HepG2 (cell line): ENCODE results near the gene STAP2. TPM values are rescaled to one million over a fixed set of nuclear protein-coding genes. Genes with fewer than 3 reads are reported as not detected.

Source experiments
- ATAC-seq: fragments of 200-7000 bp; cut with Tn5 transposase; 3 replicates; pipeline ENCODE4 v1.9.1; 2020; ENCODE audit warnings: mild to moderate bottlenecking, moderate library complexity
- BruUV-seq: library from RNA; stranded (reverse); fragments of 400-500 nt; replicated peaks from 2 replicates; lab custom pipeline; 2021; lab: Mats Ljungman, UMichigan
- CTCF ChIA-PET: fragments of 300-600 bp; formaldehyde crosslinking; extraction: SDS; loops from one replicate; lab custom pipeline; 2021; ENCODE audit warnings: low total read pairs, inconsistent platforms, low intra/inter-chr PET ratio; lab: Yijun Ruan, JAX
- POLR2A ChIA-PET: fragments of 350-600 bp; sonication (Branson Sonifier 250); formaldehyde crosslinking; loops from one replicate; lab custom pipeline; 2020; ENCODE audit warnings: antibody characterized with exemption, inconsistent platforms; lab: Yijun Ruan, JAX
- DNase-seq: peaks from one replicate; pipeline ENCODE4 v3.0.0-alpha.2; 2015; ENCODE audit warnings: low spot score
- FAIRE-seq: peaks from 3 replicates; lab custom pipeline; 2011; peaks lifted over from hg19 to GRCh38; lab: Jason Lieb, UNC
- H2AFZ ChIP-seq: one replicate; pipeline ENCODE4 v1.6.1; 2011; ENCODE audit warnings: low read length, inconsistent platforms
- H3K27ac ChIP-seq: fragments of 300-600 bp; 3 replicates; pipeline ENCODE4 v1.8.0; 2011; ENCODE audit warnings: mixed run types, mild to moderate bottlenecking, mixed read lengths, low read length, inconsistent platforms; ENCODE audit not compliant: insufficient read depth; ENCODE audit errors: extremely low read length
- H3K27me3 ChIP-seq, 2 experiments: fragments of 200-600 bp in 1 of 2; 2 replicates in 1 of 2; 3 replicates in 1 of 2; pipeline versions ENCODE4 v1.6.0 to v1.8.0; 2011; ENCODE audit warnings: low read length in 2 of 2, mild to moderate bottlenecking in 2 of 2, moderate library complexity in 2 of 2, inconsistent platforms in 1 of 2; ENCODE audit not compliant: insufficient read depth in 2 of 2, control insufficient read depth in 1 of 2
- H3K36me3 ChIP-seq, 2 experiments: fragments of 200-600 bp in 1 of 2; replicated peaks in 1 of 2; 2 replicates in 1 of 2; 3 replicates in 1 of 2; pipeline versions ENCODE4 v1.5.1 to v1.8.0; 2011; ENCODE audit warnings: low read length in 2 of 2, inconsistent platforms in 1 of 2; ENCODE audit not compliant: insufficient read depth in 2 of 2, control insufficient read depth in 1 of 2
- H3K4me1 ChIP-seq: 2 replicates; pipeline ENCODE4 v1.5.1; 2012; ENCODE audit warnings: low read length, inconsistent platforms; ENCODE audit not compliant: insufficient read depth
- H3K4me2 ChIP-seq: 2 replicates; pipeline ENCODE4 v1.6.0; 2011; ENCODE audit warnings: low read depth, low read length, inconsistent platforms
- H3K4me3 ChIP-seq, 3 experiments: fragments of 200-600 bp in 1 of 3; sonication (generic), shearing (Covaris generic) in 1 of 3; replicated peaks in 1 of 3; 2 replicates each; pipeline ENCODE4 v1.5.1; 2011 to 2016; ENCODE audit warnings: low read length in 3 of 3, inconsistent platforms in 2 of 3, low read depth in 2 of 3, mild to moderate bottlenecking in 2 of 3, control low read depth in 1 of 3, mixed read lengths in 1 of 3; ENCODE audit not compliant: insufficient read depth in 1 of 3
- H3K79me2 ChIP-seq: one replicate; pipeline ENCODE4 v1.6.1; 2011; ENCODE audit warnings: low read length, inconsistent platforms; ENCODE audit not compliant: insufficient read depth
- H3K9ac ChIP-seq: 2 replicates; pipeline ENCODE4 v1.6.0; 2011; ENCODE audit warnings: mild to moderate bottlenecking, low read depth, low read length, inconsistent platforms; ENCODE audit not compliant: insufficient read depth
- H3K9me3 ChIP-seq: 2 replicates; pipeline ENCODE4 v1.5.1; 2012; ENCODE audit warnings: mild to moderate bottlenecking, low read length
- H4K20me1 ChIP-seq: 2 replicates; pipeline ENCODE4 v1.6.0; 2011; ENCODE audit warnings: inconsistent platforms, mild to moderate bottlenecking, low read length, moderate library complexity; ENCODE audit not compliant: insufficient read depth
- ELF3 ChIP-seq: IDR thresholded peaks from 2 replicates; pipeline ENCODE4 v1.6.1; 2016; ENCODE audit warnings: missing genetic modification reagents, missing compliant biosample characterization
- FOXA1 ChIP-seq, 2 experiments: fragments of 450-650 bp in 1 of 2; sonication (generic) in 1 of 2; formaldehyde crosslinking in 1 of 2; IDR thresholded peaks; 2 replicates each; pipeline versions ENCODE4 v1.4.0 to v1.6.1; 2016 to 2020; ENCODE audit warnings: missing genetic modification reagents in 1 of 2
- GATAD1 ChIP-seq: IDR thresholded peaks from 2 replicates; pipeline ENCODE4 v1.6.1; 2016; ENCODE audit warnings: missing genetic modification reagents, missing compliant biosample characterization
- JUND ChIP-seq: sonication (generic); formaldehyde crosslinking; IDR thresholded peaks from 2 replicates; pipeline ENCODE4 v1.8.0; 2022; ENCODE audit warnings: mild to moderate bottlenecking, missing genetic modification reagents
- NCOA5 ChIP-seq: sonication (generic); formaldehyde crosslinking; IDR thresholded peaks from 2 replicates; pipeline ENCODE4 v1.4.0; 2020; ENCODE audit warnings: missing genetic modification reagents
- NFKBIZ ChIP-seq: IDR thresholded peaks from 2 replicates; pipeline ENCODE4 v1.6.1; 2018; ENCODE audit warnings: missing genetic modification reagents, missing compliant biosample characterization
- RFXAP ChIP-seq: sonication (generic); formaldehyde crosslinking; IDR thresholded peaks from 2 replicates; pipeline ENCODE4 v1.4.0; 2020; ENCODE audit warnings: missing genetic modification reagents, borderline replicate concordance
- SP140L ChIP-seq: sonication (generic); formaldehyde crosslinking; IDR thresholded peaks from 2 replicates; pipeline ENCODE4 v1.4.0; 2020; ENCODE audit warnings: missing genetic modification reagents, borderline replicate concordance
- ZBTB3 ChIP-seq: sonication (generic); formaldehyde crosslinking; IDR thresholded peaks from 2 replicates; pipeline ENCODE4 v1.4.0; 2020; ENCODE audit warnings: low read depth, mild to moderate bottlenecking, moderate library complexity, missing genetic modification reagents, borderline replicate concordance
- ZBTB46 ChIP-seq: sonication (generic); formaldehyde crosslinking; IDR thresholded peaks from 2 replicates; pipeline ENCODE4 v1.4.0; 2020; ENCODE audit warnings: mild to moderate bottlenecking, missing genetic modification reagents, borderline replicate concordance
- ZC3H13 ChIP-seq: sonication (generic); formaldehyde crosslinking; IDR thresholded peaks from 2 replicates; pipeline ENCODE4 v1.8.1; 2023; ENCODE audit warnings: mild to moderate bottlenecking, missing genetic modification reagents, moderate library complexity
- ZFP41 ChIP-seq: sonication (generic); formaldehyde crosslinking; IDR thresholded peaks from 2 replicates; pipeline ENCODE4 v1.4.0; 2020; ENCODE audit warnings: mild to moderate bottlenecking, missing genetic modification reagents, borderline replicate concordance
- ZNF20 ChIP-seq: sonication (generic); formaldehyde crosslinking; IDR thresholded peaks from 2 replicates; pipeline ENCODE4 v1.4.0; 2020; ENCODE audit warnings: mild to moderate bottlenecking, moderate library complexity, missing genetic modification reagents
- ZNF343 ChIP-seq: sonication (generic); formaldehyde crosslinking; IDR thresholded peaks from 2 replicates; pipeline ENCODE4 v1.4.0; 2020; ENCODE audit warnings: mild to moderate bottlenecking, missing genetic modification reagents
- ZNF550 ChIP-seq: sonication (generic); formaldehyde crosslinking; IDR thresholded peaks from 2 replicates; pipeline ENCODE4 v1.4.0; 2020; ENCODE audit warnings: mild to moderate bottlenecking, missing genetic modification reagents, borderline replicate concordance
- ZZZ3 ChIP-seq: sonication (generic); formaldehyde crosslinking; IDR thresholded peaks from 2 replicates; pipeline ENCODE4 v1.4.0; 2020; ENCODE audit warnings: missing genetic modification reagents, mild to moderate bottlenecking, borderline replicate concordance
- WGBS: methylation state at CpG from one replicate; pipeline ENCODE4 v1.1.6; 2017; ENCODE audit warnings: low lambda C conversion rate; 5-methylcytosine and 5-hydroxymethylcytosine counted together
- in situ Hi-C: cut with HindIII; loops from 2 replicates; pipeline ENCODE4 v1.10.0; 2017; ENCODE audit warnings: low pct_unique_long_range_greater_than_20kb; ENCODE audit not compliant: extremely low pct_ligation_motif_present
- intact Hi-C: fragments of 100-400 bp; cut with micrococcal nuclease; formaldehyde crosslinking; loops from one replicate; pipeline ENCODE4 v1.10.0; 2022; ENCODE audit not compliant: unreplicated experiment
- polyA plus RNA-seq, 8 experiments: library from polyadenylated mRNA; depleted of rRNA in 3 of 8; stranded (reverse) in 7 of 8; unstranded in 1 of 8; fragments of >200 nt; fragmentation: Illumina TruSeq in 4 of 8; extraction: Trizol in 4 of 8; gene quantifications; 2 replicates each; pipeline versions ENCODE4 v1.2.1 to v1.2.3, GENCODE V29; 2011 to 2016; ENCODE audit warnings: low read depth in 4 of 8, missing spikeins in 1 of 8, mixed read lengths in 1 of 8; ENCODE audit not compliant: insufficient read depth in 1 of 8
- total RNA-seq, 5 experiments: library from RNA; depleted of rRNA; stranded (reverse); fragments of >200 nt; fragmentation: Illumina TruSeq; extraction: Trizol; gene quantifications; 2 replicates each; pipeline ENCODE4 v1.2.3, GENCODE V29; 2016; ENCODE audit warnings: low read depth in 1 of 5

The STAP2 gene
- total and polyA plus RNA-seq, 2 of the 13 experiments (the other 11 are each of a cell fraction or from before 2014, with no cell fraction given), result 39.0 to 43.7 TPM

- Histone ChIP-seq H3K4me1 (0 out of 2 replicates have a peak, but pooled peaks cover 7% of the 10 kb centered on the region), H3K4me3 (peak within 1 kb of the TSS; percentile 12 to 48 (median 27); a peak in 4 of 6 replicates), H3K79me2 (no peaks in the 10 kb centered on the region), H3K9me3 (no peaks in the 10 kb centered on the region), H3K27ac (no peak within 1 kb of the TSS), H2AFZ (no peak within 1 kb of the TSS), H4K20me1 (no peaks in the 10 kb centered on the region), H3K27me3 (peaks cover 0 to 46% of the 10 kb centered on the region in 2 experiments), H3K36me3 (no peaks in the 10 kb centered on the region), H3K4me2 (peak within 1 kb of the TSS; percentile 53), H3K9ac (no peak within 1 kb of the TSS)
- ChIA-PET POLR2A (interaction anchor here (0.6 to 2.1 kb wide), 3 partner anchors 57 to 74 kb away, joined by 3 to 7 read pairs (median 5); partner anchors contain the start of gene MPND), CTCF (no interaction called here)
- in situ Hi-C loops (no loop called here), intact Hi-C loops (no loop called here)
- 2% methylated on average over 34 of the region's 44 CpGs for WGBS
- ATAC-seq (peak; percentile 45), FAIRE-seq (no peak), DNase-seq (no peak)
- no peak for TF ChIP-seq ZNF20
- TF ChIP-seq SP140L (CRISPR knock-in tag), result no peak
- no peak for TF ChIP-seq ZZZ3 (CRISPR knock-in tag)
- no peak for TF ChIP-seq ZFP41 (CRISPR knock-in tag)
- BruUV-seq, result no TSS peak
Observed at GRCh38 chr19:4278419-4279266, 60.0 kb downstream of the STAP2 start, which contains the start of gene SHD. TSS of gene SHD (plus strand) at chr19:4279266. CDS start at chr19:4280064, 798 bp downstream.

GRCh38 chr19:4278010-4278409 lies 60.6 kb downstream of the STAP2 start:
- H3K27ac ChIP-seq, result no peak overlapping the region
- H3K4me1 ChIP-seq, result 0 out of 2 replicates have a peak, but pooled peaks cover 6% of the 10 kb centered on the region
- no peaks in the 10 kb centered on the region for H3K79me2 ChIP-seq
- 25% methylated on average over 4 of the region's 4 CpGs for WGBS
- POLR2A ChIA-PET, result interaction anchor here (0.6 to 2.1 kb wide), 3 partner anchors 58 to 75 kb away, joined by 3 to 7 read pairs (median 5); partner anchors contain the start of gene MPND
- ATAC-seq (no peak), DNase-seq (no peak), FAIRE-seq (no peak)
- H3K4me2 ChIP-seq, result no peak overlapping the region
- intact Hi-C loops (no loop called here), in situ Hi-C loops (no loop called here)
- CTCF ChIA-PET, result no interaction called here
- BruUV-seq, result no TSS peak
- no peaks in the 10 kb centered on the region for H3K9me3 ChIP-seq
- no peak overlapping the region for H3K9ac ChIP-seq
- H3K4me3 ChIP-seq, result no peak overlapping the region
- no peak overlapping the region for H2AFZ ChIP-seq
- H3K27me3 ChIP-seq, result peaks cover 0 to 44% of the 10 kb centered on the region in 2 experiments
- H3K36me3 ChIP-seq, result no peaks in the 10 kb centered on the region
- no peaks in the 10 kb centered on the region for H4K20me1 ChIP-seq
- TF ChIP-seq GATAD1 (CRISPR knock-in tag) (no peak), ZC3H13 (CRISPR knock-in tag) (no peak), FOXA1 (IDR thresholded peaks at IDR 0.05) (no peak), FOXA1 (CRISPR knock-in tag; IDR thresholded peaks at IDR 0.05) (no peak), NCOA5 (CRISPR knock-in tag) (no peak), ZNF550 (CRISPR knock-in tag) (no peak), ZBTB3 (CRISPR knock-in tag) (no peak), ZBTB46 (CRISPR knock-in tag) (no peak), JUND (CRISPR knock-in tag) (no peak), RFXAP (CRISPR knock-in tag) (no peak), NFKBIZ (CRISPR knock-in tag) (no peak), ZNF343 (CRISPR knock-in tag) (no peak), ELF3 (CRISPR knock-in tag) (no peak)
